Mesenteric fat pad (tissue), 1 donor: ENCODE data around the gene ZNF423. TPM values are rescaled to one million over a fixed set of nuclear protein-coding genes. Genes with fewer than 3 reads are reported as not detected.

Experiments used
- DNase-seq: peaks from one replicate; pipeline ENCODE4 v3.0.0-alpha.2; 2020; ENCODE audit warnings: low spot score
- total RNA-seq: library from RNA; stranded (reverse); fragmentation: NEBNext Ultra II Directional; extraction: Animal tissue kit (Norgen Biotek cat#: 25700); gene quantifications from one replicate; pipeline ENCODE4 v1.2.1, GENCODE V29; 2021
- donor health status: DM: yes; HTN: yes; CAD: no.

Gene ZNF423
- total RNA-seq, 1 donor from 2014 or later = 13.5 TPM

DNA sequence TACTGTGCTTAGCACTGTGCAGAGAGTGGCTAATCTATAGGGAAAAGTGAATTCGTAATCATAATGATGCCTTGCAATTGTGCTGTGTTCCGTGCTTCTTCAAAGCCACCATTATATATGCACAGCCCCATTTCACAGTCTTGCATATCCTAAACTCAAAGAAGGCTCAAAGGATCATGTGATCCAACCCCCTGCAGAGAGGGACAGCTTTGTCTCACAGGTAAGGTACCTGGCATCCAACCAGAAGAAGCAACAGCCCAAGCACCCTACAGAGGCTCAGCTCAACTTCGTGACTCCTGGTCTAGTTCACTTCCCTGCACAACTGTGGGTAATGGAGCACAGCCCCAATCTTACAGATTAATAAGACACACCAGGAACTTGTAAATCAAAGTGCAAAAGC is 124.0 kb downstream of the ZNF423 start:
- no peak for DNase-seq

GRCh38 chr16:49730772-49731171 is 125.1 kb downstream of the ZNF423 start:
- no peak for DNase-seq

DNA sequence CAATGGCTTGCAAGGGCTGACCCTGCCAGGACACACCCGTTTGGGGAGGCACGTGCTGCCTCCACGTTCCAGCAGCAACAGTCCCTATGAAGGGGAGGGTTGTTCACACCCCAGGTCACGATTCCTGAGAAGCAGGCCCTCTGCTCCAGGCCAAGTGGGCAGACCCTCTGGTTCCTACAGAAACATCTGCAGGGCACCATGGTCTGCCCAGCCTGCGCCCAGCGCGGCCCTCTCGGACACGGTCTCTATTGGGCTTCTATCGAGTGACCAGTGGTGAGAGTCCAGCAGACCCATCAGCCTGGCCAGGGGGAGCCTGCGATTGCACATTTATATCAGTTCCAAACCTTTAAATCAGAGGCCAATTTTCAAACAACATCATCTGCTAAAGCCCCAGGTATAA is 128.3 kb downstream of the ZNF423 start:
- no peak for DNase-seq

GRCh38 chr16:49726155-49726554 is 129.8 kb downstream of the ZNF423 start:
- DNase-seq = no peak

DNA sequence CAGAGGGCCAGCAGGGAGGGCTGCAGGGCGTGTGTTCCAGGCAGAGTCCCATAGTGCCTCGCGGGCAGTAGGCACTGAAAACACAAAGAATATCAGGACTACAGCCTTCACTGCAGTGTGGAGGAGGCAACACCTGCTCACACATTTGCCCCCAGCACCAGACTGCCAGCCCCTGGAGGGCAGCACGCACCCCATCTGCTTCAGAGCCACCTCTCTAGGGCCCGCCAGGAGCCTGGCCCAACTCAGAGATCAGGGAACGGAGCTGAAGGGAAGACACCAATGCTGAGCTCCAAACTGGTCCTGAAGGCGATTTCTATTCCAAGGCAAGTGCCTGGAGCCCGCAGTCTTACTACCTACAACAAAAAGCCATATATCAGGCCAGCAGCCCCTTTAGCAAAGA is 130.3 kb downstream of the ZNF423 start:
- no peak for DNase-seq

- DNase-seq = no peak
Measured at GRCh38 chr16:49724774-49725173, 131.1 kb downstream of the ZNF423 start.

GRCh38 chr16:49723310-49723709 is 132.6 kb downstream of the ZNF423 start:
- DNase-seq = no peak

GRCh38 chr16:49720225-49720624 is 135.7 kb downstream of the ZNF423 start:
- DNase-seq = no peak

- DNase-seq = no peak
Measured at GRCh38 chr16:49717689-49718088, 138.2 kb downstream of the ZNF423 start.

GRCh38 chr16:49716339-49716934 is 139.5 kb downstream of the ZNF423 start:
- DNase-seq = no peak

DNA sequence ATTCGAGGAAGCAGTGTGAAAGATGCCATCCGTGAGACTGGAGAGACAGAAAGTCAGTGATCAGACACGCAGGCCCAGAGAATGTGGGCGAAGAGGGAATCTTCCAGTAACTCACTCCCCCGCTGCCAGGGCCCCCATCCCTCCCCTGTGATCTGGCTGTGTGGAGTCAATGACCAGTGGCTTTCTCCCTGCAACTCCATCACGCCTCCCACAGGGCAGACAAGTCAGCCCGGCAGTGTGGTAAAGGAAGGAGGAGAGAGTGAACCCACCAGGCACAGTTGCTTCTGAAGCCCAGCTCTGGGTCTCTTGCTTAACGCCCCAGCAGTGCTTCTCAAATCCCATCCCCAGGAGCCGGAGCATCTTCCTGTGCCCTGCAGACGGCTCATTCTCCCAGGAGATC is 142.1 kb downstream of the ZNF423 start:
- DNase-seq = no peak

DNA sequence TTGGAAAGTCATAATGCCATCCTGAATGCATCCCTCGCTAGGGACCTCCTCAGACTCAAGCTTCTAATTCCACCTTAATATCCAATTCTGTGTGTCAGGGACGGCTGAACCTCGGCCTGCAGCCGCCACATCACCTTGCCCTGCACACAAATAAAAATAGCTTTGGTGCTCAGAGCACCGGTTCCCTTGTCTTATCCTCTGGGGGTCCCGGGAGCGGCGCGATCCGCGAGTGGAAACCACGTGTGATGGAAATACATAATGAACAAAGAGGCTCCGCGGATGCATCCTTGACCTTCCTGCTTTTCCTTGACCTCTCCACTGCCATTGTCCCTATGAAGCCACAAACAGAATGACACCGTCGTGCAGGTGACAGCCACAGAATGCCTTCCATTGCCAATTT is 143.4 kb downstream of the ZNF423 start:
- DNase-seq = no peak

GRCh38 chr16:49712106-49712505 is 143.8 kb downstream of the ZNF423 start:
- DNase-seq = no peak

DNA sequence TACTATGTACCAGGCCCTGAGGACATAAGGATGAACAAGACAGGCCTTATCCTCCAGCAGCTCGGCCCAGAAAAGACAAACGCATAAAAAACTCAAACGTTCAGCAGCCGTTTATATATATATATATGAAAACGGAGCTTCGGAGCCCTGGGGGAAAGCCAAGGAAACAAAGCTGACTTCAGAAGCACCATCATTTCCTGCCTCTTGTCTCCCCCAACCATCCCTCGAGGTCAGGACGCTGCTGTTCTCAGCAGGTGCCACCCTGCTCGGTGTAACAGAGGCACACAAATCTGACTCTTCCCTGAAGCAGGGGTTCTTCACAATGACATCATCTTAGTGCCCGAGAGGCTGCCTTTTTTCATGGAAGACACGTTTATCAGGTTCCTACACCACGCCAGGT is 146.9 kb downstream of the ZNF423 start:
- DNase-seq = no peak

GRCh38 chr16:49708491-49708890 is 147.4 kb downstream of the ZNF423 start:
- no peak for DNase-seq

- DNase-seq = no peak
Measured at GRCh38 chr16:49706620-49707355, 149.1 kb downstream of the ZNF423 start.

GRCh38 chr16:49704586-49705155 is 151.2 kb downstream of the ZNF423 start:
- no peak for DNase-seq

GRCh38 chr16:49703483-49703882 is 152.4 kb downstream of the ZNF423 start:
- no peak for DNase-seq

GRCh38 chr16:49701789-49702494 is 154.0 kb downstream of the ZNF423 start:
- no peak for DNase-seq

DNA sequence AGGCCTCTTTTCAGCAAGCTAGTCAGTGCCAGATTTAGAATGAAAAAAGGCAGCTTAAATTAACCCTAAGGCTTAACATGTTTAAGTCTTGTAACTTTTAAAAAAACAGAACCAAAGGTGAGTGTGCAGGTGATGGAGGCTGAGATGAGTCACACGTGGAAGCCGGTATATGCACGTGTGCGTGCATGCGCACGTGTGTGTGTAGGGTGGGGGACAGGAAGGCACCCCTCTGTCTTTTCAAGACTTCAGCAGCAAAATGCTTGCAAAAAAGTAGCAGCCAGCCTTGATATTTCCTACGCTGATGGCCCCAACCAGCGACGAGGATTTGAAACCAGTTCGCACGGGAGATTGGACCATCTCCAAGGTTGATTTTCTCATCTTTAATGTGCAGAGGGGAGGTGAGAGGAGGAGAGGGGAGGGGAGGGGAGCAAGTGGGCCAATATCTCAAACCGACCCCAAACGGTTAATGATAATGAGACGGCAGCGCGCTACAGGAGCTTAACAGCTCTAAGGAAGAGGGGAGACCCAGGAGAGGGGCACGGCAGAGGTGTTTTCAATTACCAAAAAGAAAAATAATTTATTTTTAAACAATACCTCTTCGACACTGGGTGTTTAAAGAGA is 154.7 kb downstream of the ZNF423 start:
- DNase-seq = no peak

DNA sequence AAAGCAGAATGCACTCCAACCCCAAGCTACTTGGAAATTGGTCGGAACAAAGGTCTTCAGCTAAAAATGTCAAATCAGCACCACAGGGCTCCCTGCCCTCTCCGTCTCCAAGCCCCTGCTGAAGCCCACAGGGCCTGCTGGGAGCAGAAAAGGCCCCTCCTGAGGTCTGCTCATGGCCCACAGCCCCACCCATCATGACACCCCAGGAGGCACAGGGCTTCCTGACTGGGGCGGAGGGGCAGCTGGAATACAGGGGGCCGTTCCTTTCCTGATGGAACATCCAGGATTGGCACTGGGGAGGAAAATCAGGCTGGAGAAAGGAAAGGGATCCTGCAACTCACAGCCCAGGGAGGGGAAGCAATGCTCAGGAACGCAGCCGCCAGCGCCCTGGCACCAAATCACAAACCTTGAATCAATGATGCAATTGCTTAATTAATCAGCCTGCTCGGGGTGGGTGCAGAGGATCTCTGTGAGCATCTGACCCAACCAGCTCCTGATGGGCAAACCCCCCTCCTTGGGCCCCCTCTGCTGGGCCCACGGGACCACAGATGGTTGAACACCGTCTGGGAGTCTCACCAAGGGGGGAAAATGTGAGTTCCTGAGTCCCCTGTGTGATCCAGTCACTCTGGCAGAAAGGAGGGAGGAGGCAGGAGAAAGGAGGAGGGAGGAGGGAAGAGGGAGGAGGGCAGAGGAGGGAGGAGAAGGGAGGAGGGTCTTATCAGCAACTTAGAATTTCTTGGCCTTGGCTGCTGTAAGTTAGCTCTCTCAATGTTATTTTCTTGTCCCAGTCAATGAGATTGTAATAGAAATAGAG is 155.5 kb downstream of the ZNF423 start:
- DNase-seq = no peak
